WERI-Rb-1 (cell line): ENCODE measurements around the gene DQX1.
A peak's percentile ranks its signal among the peaks of the same experiment; 100 is the strongest.

ENCODE experiments used
- DNase-seq: peaks from one replicate; pipeline ENCODE4 v3.0.0-alpha.2; 2020
- H3K27ac ChIP-seq: fragments of 250-450 bp; sonication (Bioruptor Pico); 2 replicates; pipeline ENCODE4 v1.5.1; 2020; ENCODE audit warnings: mild to moderate bottlenecking, moderate library complexity
- H3K27me3 ChIP-seq: fragments of 250-450 bp; sonication (Bioruptor Pico); 2 replicates; pipeline ENCODE4 v1.5.1; 2021; ENCODE audit warnings: mild to moderate bottlenecking, low read depth, moderate library complexity; ENCODE audit not compliant: insufficient read depth, severe bottlenecking
- H3K36me3 ChIP-seq: fragments of 250-450 bp; sonication (Bioruptor Pico); 2 replicates; pipeline ENCODE4 v1.5.1; 2020; ENCODE audit warnings: mild to moderate bottlenecking, moderate library complexity
- H3K4me3 ChIP-seq: 2 replicates; pipeline ENCODE4 v1.5.1; 2011; ENCODE audit warnings: low read depth, mild to moderate bottlenecking, control low read depth, low read length
- H3K9me3 ChIP-seq: fragments of 250-450 bp; sonication (Bioruptor Pico); 2 replicates; pipeline ENCODE4 v1.5.1; 2021; ENCODE audit warnings: mild to moderate bottlenecking, moderate library complexity; ENCODE audit not compliant: severe bottlenecking
- TF ChIP-seq, protein P1 (sequence below): IDR thresholded peaks from 2 replicates; pipeline ENCODE4 v1.5.1; 2011; ENCODE audit warnings: low read depth, mild to moderate bottlenecking, control low read depth, inconsistent platforms, low read length

Gene DQX1

DNA sequence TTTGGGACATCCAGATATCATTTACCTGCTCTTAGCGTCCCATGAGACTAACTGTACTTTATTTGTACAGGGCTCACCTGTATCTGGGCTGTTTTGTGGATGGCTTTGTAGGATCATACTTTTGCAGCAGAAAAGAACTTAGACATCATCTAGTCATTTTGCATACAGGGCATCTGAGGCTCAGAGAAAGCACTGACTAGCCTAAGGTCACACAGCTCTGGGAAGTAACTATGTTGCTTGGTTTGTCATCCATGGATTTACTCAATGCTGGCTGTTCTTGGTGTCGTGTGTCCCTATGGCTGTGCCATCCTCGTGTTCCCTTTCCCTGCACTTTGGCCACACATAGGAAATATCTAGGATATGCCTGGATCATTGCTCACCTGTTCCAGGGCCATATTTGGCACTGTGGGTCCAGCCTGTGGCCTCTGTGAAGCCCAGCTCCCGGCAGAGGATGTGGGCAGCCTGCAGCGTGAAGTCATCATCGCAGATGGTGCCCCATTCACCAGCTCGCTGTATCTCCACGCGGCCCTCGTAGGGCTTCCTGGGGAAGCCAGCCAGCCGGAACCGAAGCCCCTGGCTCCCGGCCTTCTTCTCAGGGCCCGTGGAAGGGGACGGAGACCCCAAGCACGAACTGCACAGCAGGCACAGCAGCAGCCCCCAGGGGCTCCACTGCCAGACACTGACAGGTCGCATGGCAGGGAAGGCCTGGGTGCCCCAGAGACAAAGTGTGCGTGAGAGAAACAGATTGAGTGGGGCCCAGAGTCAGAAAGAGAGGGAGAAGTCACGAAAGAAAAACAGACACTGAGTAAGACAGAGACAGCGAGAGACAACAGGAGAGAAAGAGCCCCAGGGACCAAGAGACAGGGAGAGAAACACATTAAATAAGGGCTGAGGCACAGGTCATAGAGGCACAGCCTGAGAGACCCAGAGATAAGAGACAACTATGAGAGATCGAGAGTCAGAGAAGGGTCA lies 26.2 kb upstream of the DQX1 start:
- no peak for DNase-seq
- H3K4me3 ChIP-seq, result no peak overlapping the region
- H3K36me3 ChIP-seq, result peaks cover 15% of the 10 kb centered on the region
- no peaks in the 10 kb centered on the region for H3K9me3 ChIP-seq
- TF ChIP-seq, protein P1, sequence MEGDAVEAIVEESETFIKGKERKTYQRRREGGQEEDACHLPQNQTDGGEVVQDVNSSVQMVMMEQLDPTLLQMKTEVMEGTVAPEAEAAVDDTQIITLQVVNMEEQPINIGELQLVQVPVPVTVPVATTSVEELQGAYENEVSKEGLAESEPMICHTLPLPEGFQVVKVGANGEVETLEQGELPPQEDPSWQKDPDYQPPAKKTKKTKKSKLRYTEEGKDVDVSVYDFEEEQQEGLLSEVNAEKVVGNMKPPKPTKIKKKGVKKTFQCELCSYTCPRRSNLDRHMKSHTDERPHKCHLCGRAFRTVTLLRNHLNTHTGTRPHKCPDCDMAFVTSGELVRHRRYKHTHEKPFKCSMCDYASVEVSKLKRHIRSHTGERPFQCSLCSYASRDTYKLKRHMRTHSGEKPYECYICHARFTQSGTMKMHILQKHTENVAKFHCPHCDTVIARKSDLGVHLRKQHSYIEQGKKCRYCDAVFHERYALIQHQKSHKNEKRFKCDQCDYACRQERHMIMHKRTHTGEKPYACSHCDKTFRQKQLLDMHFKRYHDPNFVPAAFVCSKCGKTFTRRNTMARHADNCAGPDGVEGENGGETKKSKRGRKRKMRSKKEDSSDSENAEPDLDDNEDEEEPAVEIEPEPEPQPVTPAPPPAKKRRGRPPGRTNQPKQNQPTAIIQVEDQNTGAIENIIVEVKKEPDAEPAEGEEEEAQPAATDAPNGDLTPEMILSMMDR, result no peak
- no peak overlapping the region for H3K27ac ChIP-seq
- H3K27me3 ChIP-seq, result no peaks in the 10 kb centered on the region

DNA sequence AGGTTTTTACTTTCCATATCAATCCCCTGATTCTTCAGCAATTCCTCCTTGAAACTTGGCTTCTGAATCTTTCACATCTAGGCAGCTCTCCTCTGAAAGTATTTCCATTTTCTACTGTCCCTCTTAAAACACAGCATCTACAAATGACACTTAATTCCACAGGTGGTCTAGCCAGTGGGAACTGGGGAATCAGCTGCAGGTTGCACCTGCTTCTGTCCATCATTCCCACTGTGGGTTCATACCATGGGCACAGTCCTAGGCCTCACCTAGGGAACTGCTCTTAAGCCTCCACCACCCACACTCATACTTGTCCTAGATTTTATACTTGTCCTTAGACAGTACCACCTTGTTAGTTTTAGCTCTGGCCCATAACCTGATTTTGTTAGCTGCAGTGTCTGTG lies 25.5 kb upstream of the DQX1 start:
- TF ChIP-seq, protein P1, result no peak

DNA sequence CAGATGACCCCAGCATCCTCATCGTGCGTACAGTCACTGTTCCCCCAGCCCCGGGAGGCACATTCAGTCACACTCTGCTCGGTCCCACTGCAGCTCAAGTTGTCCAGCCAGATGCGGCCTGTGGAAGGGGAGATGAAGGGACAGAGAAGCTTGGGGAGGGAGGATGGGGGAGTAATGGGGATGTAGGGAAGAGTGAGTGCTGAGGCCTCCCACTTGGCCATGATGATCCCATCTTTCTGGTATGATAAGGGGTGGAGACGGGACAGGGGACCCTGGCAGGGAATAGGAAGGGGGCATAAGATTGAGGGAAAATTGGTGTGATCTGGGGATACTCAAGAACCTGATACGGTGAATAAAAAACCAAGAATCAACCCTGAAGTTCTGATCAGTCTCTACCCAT lies 24.2 kb upstream of the DQX1 start:
- TF ChIP-seq, protein P1, result no peak
- no peaks in the 10 kb centered on the region for H3K27me3 ChIP-seq
- no peak for DNase-seq
- peak overlapping the region; percentile 98 for H3K27ac ChIP-seq
- peaks cover 10% of the 10 kb centered on the region for H3K36me3 ChIP-seq
- H3K4me3 ChIP-seq, result peak overlapping the region; percentile 80
- no peaks in the 10 kb centered on the region for H3K9me3 ChIP-seq

More for the DNA sequence above, 25.5 kb upstream of the DQX1 start:
- Histone ChIP-seq H3K27me3 (no peaks in the 10 kb centered on the region), H3K27ac (no peak overlapping the region), H3K9me3 (no peaks in the 10 kb centered on the region), H3K4me3 (no peak overlapping the region), H3K36me3 (peaks cover 14% of the 10 kb centered on the region)
- no peak for DNase-seq

DNA sequence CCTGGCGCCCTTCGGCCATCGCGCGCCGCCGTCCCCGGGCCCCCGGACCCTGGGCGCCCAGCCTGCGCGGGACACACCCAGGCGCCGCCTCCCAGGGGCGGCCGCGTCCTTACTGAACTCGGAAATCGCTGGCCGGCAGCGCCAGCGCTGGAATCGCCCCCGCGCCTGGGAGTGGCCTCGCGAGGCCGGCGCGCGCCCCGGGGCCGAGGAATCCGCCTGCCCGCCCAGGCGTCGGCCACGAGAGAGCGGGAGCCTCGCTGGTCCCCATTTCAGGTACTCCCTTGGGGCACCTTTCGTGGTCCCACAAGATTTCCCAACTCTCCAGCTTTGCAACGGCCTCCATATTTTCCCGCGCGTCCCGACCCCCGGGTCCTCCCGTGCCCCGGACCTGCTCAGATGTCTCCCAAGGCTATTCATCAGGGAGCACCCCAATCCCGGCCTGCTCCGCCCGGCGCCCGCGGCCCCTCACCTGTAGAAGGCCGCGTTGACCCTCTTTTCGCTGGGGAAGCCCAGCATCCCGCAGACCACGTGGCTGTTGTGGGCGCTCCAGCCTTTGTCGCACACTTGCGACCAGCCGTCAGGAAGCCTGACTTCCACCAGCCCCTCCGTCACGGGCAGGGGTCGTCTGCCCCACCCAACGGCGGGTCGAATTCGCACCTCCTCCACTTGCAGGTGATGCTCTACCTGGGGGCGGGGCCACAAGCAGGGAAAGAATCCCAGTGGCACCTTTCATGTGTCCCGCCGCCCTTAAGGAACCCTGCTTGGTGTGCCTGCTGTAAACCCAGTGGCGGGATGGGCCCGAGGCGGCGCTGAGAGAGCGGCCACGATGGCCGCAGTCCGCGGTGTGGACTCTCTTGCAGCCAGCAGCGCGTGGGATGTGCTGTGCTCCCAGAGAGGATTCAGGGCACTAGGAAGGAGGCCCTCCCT lies 23.1 kb upstream of the DQX1 start:
- peak; percentile 86 for DNase-seq
- peak overlapping the region; percentile 98 for H3K27ac ChIP-seq
- H3K27me3 ChIP-seq, result no peaks in the 10 kb centered on the region
- TF ChIP-seq, protein P1, result no peak
- H3K36me3 ChIP-seq, result peaks cover 10% of the 10 kb centered on the region
- no peaks in the 10 kb centered on the region for H3K9me3 ChIP-seq
- peak overlapping the region; percentile 80 for H3K4me3 ChIP-seq

DNA sequence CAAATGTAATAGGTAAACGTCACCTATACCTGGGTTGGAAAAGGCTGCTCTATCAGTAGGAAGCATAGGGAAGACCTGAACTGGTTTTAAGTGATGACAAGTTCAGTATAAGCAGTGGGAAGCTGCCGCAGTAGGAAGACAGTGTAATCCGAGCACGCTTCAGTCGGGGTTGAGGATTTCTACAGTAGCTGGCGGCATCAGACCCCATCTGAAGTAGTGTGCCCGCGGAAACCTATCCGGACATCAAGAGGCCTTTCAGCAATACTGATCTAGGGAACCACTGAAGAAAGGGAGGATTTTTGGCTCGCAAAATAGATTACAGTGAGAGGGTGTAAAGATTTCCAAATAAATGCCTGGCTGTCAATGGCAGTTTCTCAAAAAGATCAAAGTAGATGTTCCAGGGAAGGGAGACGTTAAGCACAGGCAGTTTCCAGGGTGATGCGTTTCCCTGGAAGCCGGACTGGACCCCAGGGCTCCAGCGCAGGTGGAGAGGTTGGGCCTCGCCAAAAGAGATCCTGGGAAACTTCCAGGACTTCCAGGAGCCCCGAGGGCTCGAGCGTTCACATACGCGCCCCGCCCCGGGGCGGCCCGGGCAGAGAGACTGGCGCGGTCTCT lies 22.4 kb upstream of the DQX1 start:
- H3K27me3 ChIP-seq, result no peaks in the 10 kb centered on the region

More for the DNA sequence above, 22.4 kb upstream of the DQX1 start:
- TF ChIP-seq, protein P1, result no peak
- peak overlapping the region; percentile 80 for H3K4me3 ChIP-seq
- peak; percentile 74 for DNase-seq
- H3K27ac ChIP-seq, result peak overlapping the region; percentile 98
- H3K36me3 ChIP-seq, result peaks cover 10% of the 10 kb centered on the region
- H3K9me3 ChIP-seq, result no peaks in the 10 kb centered on the region
